Measurements from ENCODE around the gene GLI3. TPM values are rescaled to one million over a fixed set of nuclear protein-coding genes. Genes with fewer than 3 reads are reported as not detected.

The GLI3 gene
- total and polyA plus RNA-seq, 10 of the 15 experiments (the other 5 are each of a cell fraction or from before 2014, with no cell fraction given), result 0.01 TPM; not detected in 8

DNA sequence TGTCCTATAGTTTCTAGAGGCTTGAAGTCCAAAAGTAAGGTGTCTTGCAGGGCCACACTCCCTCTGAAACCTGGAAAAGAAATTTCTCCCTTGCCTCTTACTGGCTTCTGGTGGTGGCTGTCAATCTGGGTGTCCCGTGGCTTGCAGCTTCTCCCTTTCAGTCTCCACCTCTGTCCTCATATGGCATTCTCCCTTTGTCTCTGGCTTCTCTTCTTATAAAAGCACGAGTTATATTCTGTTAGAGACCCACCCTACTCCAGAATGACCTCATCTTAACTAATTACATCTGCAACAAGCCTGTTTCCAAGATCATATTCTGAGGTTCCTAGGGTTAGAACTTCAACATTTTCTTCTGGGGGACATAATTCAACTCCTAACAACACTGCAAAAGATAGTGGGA, 3.4 kb upstream of the GLI3 start:
- TF ChIP-seq SREBF2 (IDR thresholded peaks at IDR 0.05; ENCODE audit: low read length) (no peak), SPI1 (IDR thresholded peaks at IDR 0.05; ENCODE audit: borderline replicate concordance, insufficient read depth, low read depth, low read length) (no peak), NFYA (IDR thresholded peaks at IDR 0.05; ENCODE audit: borderline replicate concordance, low read depth, low read length) (no peak), NBN (IDR thresholded peaks at IDR 0.05) (no peak), POLR2AphosphoS5 (IDR thresholded peaks at IDR 0.05; ENCODE audit: low read length) (no peak), TCF3 (IDR thresholded peaks at IDR 0.05; ENCODE audit: borderline replicate concordance, insufficient read depth, low read depth, low read length) (no peak), TCF7 (IDR thresholded peaks at IDR 0.05; ENCODE audit: borderline replicate concordance) (no peak), BHLHE40 (IDR thresholded peaks at IDR 0.05; ENCODE audit: borderline replicate concordance in 1 of 2, low read depth in 2 of 2, low read length in 1 of 2) (no peak), EGR1 (IDR thresholded peaks at IDR 0.05; ENCODE audit: borderline replicate concordance in 1 of 2, low read depth in 2 of 2, low read length in 2 of 2) (no peak)
- TF ChIP-seq, protein P1, sequence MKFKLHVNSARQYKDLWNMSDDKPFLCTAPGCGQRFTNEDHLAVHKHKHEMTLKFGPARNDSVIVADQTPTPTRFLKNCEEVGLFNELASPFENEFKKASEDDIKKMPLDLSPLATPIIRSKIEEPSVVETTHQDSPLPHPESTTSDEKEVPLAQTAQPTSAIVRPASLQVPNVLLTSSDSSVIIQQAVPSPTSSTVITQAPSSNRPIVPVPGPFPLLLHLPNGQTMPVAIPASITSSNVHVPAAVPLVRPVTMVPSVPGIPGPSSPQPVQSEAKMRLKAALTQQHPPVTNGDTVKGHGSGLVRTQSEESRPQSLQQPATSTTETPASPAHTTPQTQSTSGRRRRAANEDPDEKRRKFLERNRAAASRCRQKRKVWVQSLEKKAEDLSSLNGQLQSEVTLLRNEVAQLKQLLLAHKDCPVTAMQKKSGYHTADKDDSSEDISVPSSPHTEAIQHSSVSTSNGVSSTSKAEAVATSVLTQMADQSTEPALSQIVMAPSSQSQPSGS (IDR thresholded peaks at IDR 0.05; ENCODE audit: low read length), result no peak
- TF ChIP-seq, protein P2, sequence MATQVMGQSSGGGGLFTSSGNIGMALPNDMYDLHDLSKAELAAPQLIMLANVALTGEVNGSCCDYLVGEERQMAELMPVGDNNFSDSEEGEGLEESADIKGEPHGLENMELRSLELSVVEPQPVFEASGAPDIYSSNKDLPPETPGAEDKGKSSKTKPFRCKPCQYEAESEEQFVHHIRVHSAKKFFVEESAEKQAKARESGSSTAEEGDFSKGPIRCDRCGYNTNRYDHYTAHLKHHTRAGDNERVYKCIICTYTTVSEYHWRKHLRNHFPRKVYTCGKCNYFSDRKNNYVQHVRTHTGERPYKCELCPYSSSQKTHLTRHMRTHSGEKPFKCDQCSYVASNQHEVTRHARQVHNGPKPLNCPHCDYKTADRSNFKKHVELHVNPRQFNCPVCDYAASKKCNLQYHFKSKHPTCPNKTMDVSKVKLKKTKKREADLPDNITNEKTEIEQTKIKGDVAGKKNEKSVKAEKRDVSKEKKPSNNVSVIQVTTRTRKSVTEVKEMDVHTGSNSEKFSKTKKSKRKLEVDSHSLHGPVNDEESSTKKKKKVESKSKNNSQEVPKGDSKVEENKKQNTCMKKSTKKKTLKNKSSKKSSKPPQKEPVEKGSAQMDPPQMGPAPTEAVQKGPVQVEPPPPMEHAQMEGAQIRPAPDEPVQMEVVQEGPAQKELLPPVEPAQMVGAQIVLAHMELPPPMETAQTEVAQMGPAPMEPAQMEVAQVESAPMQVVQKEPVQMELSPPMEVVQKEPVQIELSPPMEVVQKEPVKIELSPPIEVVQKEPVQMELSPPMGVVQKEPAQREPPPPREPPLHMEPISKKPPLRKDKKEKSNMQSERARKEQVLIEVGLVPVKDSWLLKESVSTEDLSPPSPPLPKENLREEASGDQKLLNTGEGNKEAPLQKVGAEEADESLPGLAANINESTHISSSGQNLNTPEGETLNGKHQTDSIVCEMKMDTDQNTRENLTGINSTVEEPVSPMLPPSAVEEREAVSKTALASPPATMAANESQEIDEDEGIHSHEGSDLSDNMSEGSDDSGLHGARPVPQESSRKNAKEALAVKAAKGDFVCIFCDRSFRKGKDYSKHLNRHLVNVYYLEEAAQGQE (IDR thresholded peaks at IDR 0.05; ENCODE audit: low read depth, low read length), result no peak
- TF ChIP-seq, protein P3, sequence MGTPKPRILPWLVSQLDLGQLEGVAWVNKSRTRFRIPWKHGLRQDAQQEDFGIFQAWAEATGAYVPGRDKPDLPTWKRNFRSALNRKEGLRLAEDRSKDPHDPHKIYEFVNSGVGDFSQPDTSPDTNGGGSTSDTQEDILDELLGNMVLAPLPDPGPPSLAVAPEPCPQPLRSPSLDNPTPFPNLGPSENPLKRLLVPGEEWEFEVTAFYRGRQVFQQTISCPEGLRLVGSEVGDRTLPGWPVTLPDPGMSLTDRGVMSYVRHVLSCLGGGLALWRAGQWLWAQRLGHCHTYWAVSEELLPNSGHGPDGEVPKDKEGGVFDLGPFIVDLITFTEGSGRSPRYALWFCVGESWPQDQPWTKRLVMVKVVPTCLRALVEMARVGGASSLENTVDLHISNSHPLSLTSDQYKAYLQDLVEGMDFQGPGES (IDR thresholded peaks at IDR 0.05), result no peak
- TF ChIP-seq, protein P4, sequence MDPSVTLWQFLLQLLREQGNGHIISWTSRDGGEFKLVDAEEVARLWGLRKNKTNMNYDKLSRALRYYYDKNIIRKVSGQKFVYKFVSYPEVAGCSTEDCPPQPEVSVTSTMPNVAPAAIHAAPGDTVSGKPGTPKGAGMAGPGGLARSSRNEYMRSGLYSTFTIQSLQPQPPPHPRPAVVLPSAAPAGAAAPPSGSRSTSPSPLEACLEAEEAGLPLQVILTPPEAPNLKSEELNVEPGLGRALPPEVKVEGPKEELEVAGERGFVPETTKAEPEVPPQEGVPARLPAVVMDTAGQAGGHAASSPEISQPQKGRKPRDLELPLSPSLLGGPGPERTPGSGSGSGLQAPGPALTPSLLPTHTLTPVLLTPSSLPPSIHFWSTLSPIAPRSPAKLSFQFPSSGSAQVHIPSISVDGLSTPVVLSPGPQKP (IDR thresholded peaks at IDR 0.05; ENCODE audit: low read depth, low read length), result no peak
- H3K36me3 ChIP-seq (ENCODE audit: control insufficient read depth in 2 of 2, insufficient read depth in 2 of 2, low read length in 1 of 2), result no peaks in the 10 kb centered on the region
- intact Hi-C loops (cut with micrococcal nuclease; ENCODE audit: unreplicated experiment) (no loop called here), in situ Hi-C loops (cut with MboI) (no loop called here)
- H4K20me1 ChIP-seq (ENCODE audit: control insufficient read depth, insufficient read depth), result no peaks in the 10 kb centered on the region
- no peak overlapping the region for H2AFZ ChIP-seq (ENCODE audit: control insufficient read depth, low read depth, low read length)
- ChIA-PET POLR2A (no interaction called here), CTCF (no interaction called here), SMC1A (ENCODE audit: uncharacterized antibody, unreplicated experiment) (no interaction called here), RAD21 (ENCODE audit: unreplicated experiment) (no interaction called here)
- DNase-seq (ENCODE audit: low read depth, low spot score), result no peak
- no peaks in the 10 kb centered on the region for H3K9me3 ChIP-seq (replicated peaks; ENCODE audit: control insufficient read depth, insufficient read depth, low read length)
- 3% methylated on average over 2 of the region's 2 CpGs for WGBS (ENCODE audit: insufficient coverage, insufficient replicate concordance, low lambda C conversion rate, missing lambda C conversion rate)
- H3K27me3 ChIP-seq (replicated peaks in 1 of 2; ENCODE audit: control insufficient read depth in 2 of 2, insufficient read depth in 2 of 2, low read length in 1 of 2), result peaks cover 10 to 12% of the 10 kb centered on the region in 2 experiments
- no peak for FAIRE-seq
- H3K27ac ChIP-seq (ENCODE audit: control insufficient read depth, insufficient read depth), result no peak overlapping the region
- no peaks in the 10 kb centered on the region; the same call in 1 of the 2 replicates for H3K4me1 ChIP-seq (ENCODE audit: control insufficient read depth, insufficient read depth, low read length)
- H3K4me3 ChIP-seq, result no peak overlapping the region
- no peak for ATAC-seq
- H3K79me2 ChIP-seq (ENCODE audit: control insufficient read depth, insufficient read depth, low read length), result no peaks in the 10 kb centered on the region
- no peak overlapping the region for H3K9ac ChIP-seq (ENCODE audit: control insufficient read depth, insufficient read depth, low read length)
- no TSS peak for BruUV-seq (replicated peaks)
- no peak overlapping the region for H3K4me2 ChIP-seq (ENCODE audit: control insufficient read depth, insufficient read depth)

Measured in GM12878 (cell line).